ENCODE data around the gene CSHL1. TPM values are rescaled to one million over a fixed set of nuclear protein-coding genes. Genes with fewer than 3 reads are reported as not detected.

The CSHL1 gene
- not detected for total RNA-seq

- Histone ChIP-seq H3K36me3 (no peaks in the 10 kb centered on the region), H3K27ac (replicated peaks in 1 of 4) (no peak within 1 kb of the TSS), H3K4me3 (no peak within 1 kb of the TSS), H3K27me3 (peaks cover 0 to 14% (median 0%) of the 10 kb centered on the region in 4 donors), H3K4me1 (peaks cover 0 to 5% (median 0%) of the 10 kb centered on the region in 4 donors), H3K9me3 (no peaks in the 10 kb centered on the region)
- no peak for DNase-seq (ENCODE audit: extremely low spot score)
- no peak for TF ChIP-seq EP300 (IDR thresholded peaks at IDR 0.05)
- TF ChIP-seq POLR2A (IDR thresholded peaks at IDR 0.05; ENCODE audit: low read depth), result no peak
- TF ChIP-seq CTCF (IDR thresholded peaks at IDR 0.05), result no peak
- TF ChIP-seq POLR2AphosphoS5 (IDR thresholded peaks at IDR 0.05), result no peak
- intact Hi-C loops (cut with DNase I), result loop anchor here (10.0 kb wide), 2 partner anchors 224 to 374 kb away; partner anchors contain the start of gene ERN1
- WGBS, result 68% methylated on average over 9 of the region's 15 CpGs
Measured at GRCh38 chr17:63911041-63911635, at the start of gene CSHL1. TSS of gene CSHL1 (minus strand) at chr17:63911258. CDS start at chr17:63911196, 62 bp downstream.

GRCh38 chr17:63960430-63960829 lies 49.4 kb upstream of the CSHL1 start:
- H3K36me3 ChIP-seq, result no peaks in the 10 kb centered on the region
- no peak overlapping the region for H3K4me3 ChIP-seq
- H3K4me1 ChIP-seq, result peaks cover 25 to 35% (median 28%) of the 10 kb centered on the region in 4 donors
- 71% methylated on average over 7 of the region's 7 CpGs for WGBS
- no peak for DNase-seq (ENCODE audit: extremely low spot score)
- H3K27ac ChIP-seq (replicated peaks in 1 of 4), result no peak overlapping the region
- peaks cover 0 to 14% (median 0%) of the 10 kb centered on the region in 4 donors for H3K27me3 ChIP-seq
- no peak for TF ChIP-seq POLR2AphosphoS5 (IDR thresholded peaks at IDR 0.05)
- TF ChIP-seq POLR2A (IDR thresholded peaks at IDR 0.05; ENCODE audit: low read depth), result no peak
- intact Hi-C loops (cut with DNase I), result no loop called here
- H3K9me3 ChIP-seq, result no peaks in the 10 kb centered on the region

- no peaks in the 10 kb centered on the region for H3K36me3 ChIP-seq
- DNase-seq (ENCODE audit: extremely low spot score), result no peak
- intact Hi-C loops (cut with DNase I), result no loop called here
- no peaks in the 10 kb centered on the region for H3K9me3 ChIP-seq
- H3K27ac ChIP-seq (replicated peaks in 1 of 4), result no peak overlapping the region
- TF ChIP-seq CTCF (IDR thresholded peaks at IDR 0.05) (no peak), POLR2AphosphoS5 (IDR thresholded peaks at IDR 0.05) (no peak), POLR2A (IDR thresholded peaks at IDR 0.05; ENCODE audit: low read depth) (no peak), EP300 (IDR thresholded peaks at IDR 0.05) (no peak)
- peaks cover 0 to 14% (median 0%) of the 10 kb centered on the region in 4 donors for H3K27me3 ChIP-seq
- 83% methylated on average over 5 of the region's 9 CpGs for WGBS
- peaks cover 25 to 35% (median 28%) of the 10 kb centered on the region in 4 donors for H3K4me1 ChIP-seq
- H3K4me3 ChIP-seq, result no peak overlapping the region
Measured at GRCh38 chr17:63960006-63960405, 48.9 kb upstream of the CSHL1 start.

GRCh38 chr17:63956296-63956920 lies 45.4 kb upstream of the CSHL1 start:
- H3K4me1 ChIP-seq, result peaks cover 9 to 15% (median 10%) of the 10 kb centered on the region in 4 donors
- intact Hi-C loops (cut with DNase I), result no loop called here
- DNase-seq (ENCODE audit: extremely low spot score), result no peak
- H3K4me3 ChIP-seq, result no peak overlapping the region
- 100% methylated on average over 5 of the region's 5 CpGs for WGBS
- TF ChIP-seq CTCF (IDR thresholded peaks at IDR 0.05), result no peak
- H3K9me3 ChIP-seq, result no peaks in the 10 kb centered on the region
- H3K27me3 ChIP-seq, result peaks cover 0 to 11% (median 0%) of the 10 kb centered on the region in 4 donors
- no peaks in the 10 kb centered on the region for H3K36me3 ChIP-seq
- H3K27ac ChIP-seq (replicated peaks in 1 of 4), result no peak overlapping the region

- no peak overlapping the region for H3K4me3 ChIP-seq
- intact Hi-C loops (cut with DNase I), result no loop called here
- H3K9me3 ChIP-seq, result no peaks in the 10 kb centered on the region
- no peaks in the 10 kb centered on the region for H3K36me3 ChIP-seq
- peaks cover 0 to 10% (median 0%) of the 10 kb centered on the region in 4 donors for H3K27me3 ChIP-seq
- H3K4me1 ChIP-seq, result peaks cover 4 to 9% (median 4%) of the 10 kb centered on the region in 4 donors
- H3K27ac ChIP-seq (replicated peaks in 1 of 4), result no peak overlapping the region
- TF ChIP-seq POLR2AphosphoS5 (IDR thresholded peaks at IDR 0.05) (no peak), POLR2A (IDR thresholded peaks at IDR 0.05; ENCODE audit: low read depth) (no peak), CTCF (IDR thresholded peaks at IDR 0.05) (no peak), EP300 (IDR thresholded peaks at IDR 0.05) (no peak)
- no peak for DNase-seq (ENCODE audit: extremely low spot score)
- 100% methylated on average over 1 of the region's 4 CpGs for WGBS
Measured at GRCh38 chr17:63955791-63956190, 44.7 kb upstream of the CSHL1 start.

Data from esophagus muscularis mucosa (tissue), 4 donors.